A673 (cell line): Measurements from ENCODE around the gene KCNJ14.

Source experiments
- CTCF ChIP-seq: fragments of 300-800, 200-600 bp; sonication (generic); conservative IDR thresholded peaks from 2 replicates; pipeline ENCODE4 v1.5.1; 2017; ENCODE audit warnings: low read depth, mild to moderate bottlenecking, antibody characterized with exemption, low read length, moderate library complexity, mixed read lengths
- EZH2 ChIP-seq: fragments of 200-600 bp; sonication (generic); IDR thresholded peaks from 2 replicates; pipeline ENCODE4 v1.6.1; 2017; ENCODE audit warnings: borderline replicate concordance, low read depth, mild to moderate bottlenecking, mixed read lengths, antibody characterized with exemption, low read length; ENCODE audit not compliant: poor library complexity, severe bottlenecking

GRCh38 chr19:48496959-48497727 is 41.8 kb downstream of the KCNJ14 start:
- TF ChIP-seq CTCF: no peak
- no peak for TF ChIP-seq EZH2
